ENCODE measurements around the gene TCP1. TPM values are rescaled to one million over a fixed set of nuclear protein-coding genes. Genes with fewer than 3 reads are reported as not detected.

Gene TCP1
- total and polyA plus RNA-seq, 4 donors: 80.0 to 206 (median 119) TPM

GRCh38 chr6:159823953-159824352 lies 34.6 kb upstream of the TCP1 start:
- no peaks in the 10 kb centered on the region for H3K36me3 ChIP-seq (ENCODE audit: control insufficient read depth in 4 of 4, insufficient read depth in 4 of 4, low read length in 4 of 4)
- no peaks in the 10 kb centered on the region for H3K9me3 ChIP-seq (ENCODE audit: control insufficient read depth in 4 of 4, insufficient read depth in 3 of 4, low read length in 3 of 4)
- no peak for ATAC-seq (ENCODE audit: insufficient read depth, low FRiP score)
- H3K27me3 ChIP-seq (ENCODE audit: control insufficient read depth in 3 of 3, insufficient read depth in 3 of 3, low read length in 2 of 3): no peaks in the 10 kb centered on the region
- no peak overlapping the region for H3K27ac ChIP-seq (ENCODE audit: low read depth in 1 of 2, low read length in 1 of 2)
- no peak for DNase-seq
- 91 to 99% methylated on average over 3 of the region's 3 CpGs for WGBS, 2 donors
- TF ChIP-seq CTCF (IDR thresholded peaks at IDR 0.05; ENCODE audit: control extremely low read depth, extremely low read depth): no peak
- H3K4me1 ChIP-seq (ENCODE audit: control insufficient read depth in 5 of 5, insufficient read depth in 5 of 5, low read length in 5 of 5): peaks cover 0 to 7% (median 0%) of the 10 kb centered on the region in 5 donors
- H3K9ac ChIP-seq (ENCODE audit: insufficient read depth in 1 of 2, low read length in 2 of 2): no peak overlapping the region
- no peak overlapping the region for H3K4me3 ChIP-seq

- H3K4me1 ChIP-seq (ENCODE audit: control insufficient read depth in 5 of 5, insufficient read depth in 5 of 5, low read length in 5 of 5): peaks cover 0 to 7% (median 0%) of the 10 kb centered on the region in 5 donors
- no peak for TF ChIP-seq CTCF (IDR thresholded peaks at IDR 0.05; ENCODE audit: control extremely low read depth, extremely low read depth)
- DNase-seq (peak in 2 of 3 donors; percentile 35 to 48), ATAC-seq (ENCODE audit: insufficient read depth, low FRiP score) (no peak)
- WGBS, 2 donors: 77 to 95% methylated on average over 10 of the region's 10 CpGs
- H3K36me3 ChIP-seq (ENCODE audit: control insufficient read depth in 4 of 4, insufficient read depth in 4 of 4, low read length in 4 of 4): no peaks in the 10 kb centered on the region
- no peak overlapping the region for H3K9ac ChIP-seq (ENCODE audit: insufficient read depth in 1 of 2, low read length in 2 of 2)
- H3K9me3 ChIP-seq (ENCODE audit: control insufficient read depth in 4 of 4, insufficient read depth in 3 of 4, low read length in 3 of 4): no peaks in the 10 kb centered on the region
- H3K4me3 ChIP-seq: no peak overlapping the region
- H3K27me3 ChIP-seq (ENCODE audit: control insufficient read depth in 3 of 3, insufficient read depth in 3 of 3, low read length in 2 of 3): no peaks in the 10 kb centered on the region
- H3K27ac ChIP-seq (ENCODE audit: low read depth in 1 of 2, low read length in 1 of 2): no peak overlapping the region
Observed at GRCh38 chr6:159821726-159822125, 32.3 kb upstream of the TCP1 start.

- Histone ChIP-seq H3K9ac (ENCODE audit: insufficient read depth in 1 of 2, low read length in 2 of 2) (no peak overlapping the region), H3K4me3 (no peak overlapping the region), H3K36me3 (ENCODE audit: control insufficient read depth in 4 of 4, insufficient read depth in 4 of 4, low read length in 4 of 4) (no peaks in the 10 kb centered on the region), H3K4me1 (ENCODE audit: control insufficient read depth in 5 of 5, insufficient read depth in 5 of 5, low read length in 5 of 5) (peaks cover 0 to 7% (median 0%) of the 10 kb centered on the region in 5 donors), H3K27me3 (ENCODE audit: control insufficient read depth in 3 of 3, insufficient read depth in 3 of 3, low read length in 2 of 3) (no peaks in the 10 kb centered on the region), H3K27ac (ENCODE audit: low read depth in 1 of 2, low read length in 1 of 2) (no peak overlapping the region), H3K9me3 (ENCODE audit: control insufficient read depth in 4 of 4, insufficient read depth in 3 of 4, low read length in 3 of 4) (no peaks in the 10 kb centered on the region)
- 30 to 68% methylated on average over 11 of the region's 11 CpGs for WGBS, 2 donors
- DNase-seq: no peak
- no peak for TF ChIP-seq CTCF (IDR thresholded peaks at IDR 0.05; ENCODE audit: control extremely low read depth, extremely low read depth)
- ATAC-seq (ENCODE audit: insufficient read depth, low FRiP score): no peak
Observed at GRCh38 chr6:159821122-159821521, 31.7 kb upstream of the TCP1 start.
